Type B pancreatic cell (in vitro differentiated cells): ENCODE results near the gene UBALD1. TPM values are rescaled to one million over a fixed set of nuclear protein-coding genes. Genes with fewer than 3 reads are reported as not detected.

ENCODE experiments used
- DNase-seq: peaks from one replicate; pipeline ENCODE4 v3.0.0; 2021; ENCODE audit warnings: mixed read lengths; ENCODE audit not compliant: unreplicated experiment; ENCODE audit errors: extremely low spot score
- H3K27ac Mint-ChIP-seq: 2 replicates; pipeline ENCODE4 v1.8.0; 2021; ENCODE audit warnings: mild to moderate bottlenecking, mixed read lengths
- H3K27me3 Mint-ChIP-seq: 2 replicates; pipeline ENCODE4 v1.8.0; 2021; ENCODE audit warnings: mixed read lengths
- H3K36me3 Mint-ChIP-seq: 2 replicates; pipeline ENCODE4 v1.8.0; 2021; ENCODE audit warnings: mixed read lengths
- H3K4me1 Mint-ChIP-seq: one replicate; pipeline ENCODE4 v1.8.0; 2021; ENCODE audit warnings: mixed read lengths; ENCODE audit not compliant: unreplicated experiment
- H3K4me3 Mint-ChIP-seq: 2 replicates; pipeline ENCODE4 v1.8.0; 2021; ENCODE audit warnings: mild to moderate bottlenecking, mixed read lengths
- H3K9me3 Mint-ChIP-seq: 2 replicates; pipeline ENCODE4 v1.8.0; 2021; ENCODE audit warnings: mixed read lengths
- CTCF ChIP-seq: fragments of 200-600 bp; sonication (generic); conservative IDR thresholded peaks from 2 replicates; pipeline ENCODE4 v1.5.0; 2021; ENCODE audit warnings: antibody characterized with exemption, mild to moderate bottlenecking
- total RNA-seq: library from RNA; stranded (reverse); gene quantifications from 2 replicates; pipeline ENCODE4 v1.2.1, GENCODE V29; 2021; ENCODE audit warnings: low replicate concordance

The UBALD1 gene
- total RNA-seq, 1 donor from 2014 or later: 49.2 TPM

DNA sequence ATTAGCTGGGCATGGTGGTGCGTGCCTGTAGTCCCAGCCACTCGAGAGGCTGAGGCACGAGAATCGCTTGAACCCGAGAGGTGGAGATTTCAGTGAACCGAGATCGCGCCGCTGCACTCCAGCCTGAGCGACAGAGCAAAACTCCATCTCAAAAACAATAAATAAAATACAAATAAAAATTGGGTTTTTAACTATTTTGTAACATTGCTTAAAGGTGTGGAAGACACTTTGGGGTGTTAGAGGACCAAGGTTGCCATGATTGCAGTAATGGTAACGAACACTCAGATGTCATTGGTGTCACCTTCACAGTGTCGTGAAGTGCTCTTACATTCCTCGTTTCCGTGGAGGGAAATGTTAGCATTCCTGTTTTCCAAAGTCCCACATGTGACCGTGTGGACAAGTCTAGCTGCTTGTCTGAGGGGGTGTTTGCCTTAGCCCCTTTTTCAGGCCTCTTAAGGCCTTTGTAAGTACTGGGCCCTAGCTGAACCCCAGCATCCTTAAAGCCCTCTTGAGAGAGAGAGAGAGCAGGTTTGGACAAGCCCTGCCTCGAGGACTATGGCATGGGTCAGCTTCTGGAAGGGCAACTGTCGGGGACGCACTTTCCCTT is 49.9 kb downstream of the UBALD1 start:
- DNase-seq: no peak
- no peaks in the 10 kb centered on the region for H3K9me3 Mint-ChIP-seq
- H3K36me3 Mint-ChIP-seq: no peaks in the 10 kb centered on the region
- no peaks in the 10 kb centered on the region for H3K27me3 Mint-ChIP-seq
- no peak overlapping the region for H3K27ac Mint-ChIP-seq
- H3K4me3 Mint-ChIP-seq: no peak overlapping the region
- H3K4me1 Mint-ChIP-seq: no peaks in the 10 kb centered on the region
- TF ChIP-seq CTCF: no peak

DNA sequence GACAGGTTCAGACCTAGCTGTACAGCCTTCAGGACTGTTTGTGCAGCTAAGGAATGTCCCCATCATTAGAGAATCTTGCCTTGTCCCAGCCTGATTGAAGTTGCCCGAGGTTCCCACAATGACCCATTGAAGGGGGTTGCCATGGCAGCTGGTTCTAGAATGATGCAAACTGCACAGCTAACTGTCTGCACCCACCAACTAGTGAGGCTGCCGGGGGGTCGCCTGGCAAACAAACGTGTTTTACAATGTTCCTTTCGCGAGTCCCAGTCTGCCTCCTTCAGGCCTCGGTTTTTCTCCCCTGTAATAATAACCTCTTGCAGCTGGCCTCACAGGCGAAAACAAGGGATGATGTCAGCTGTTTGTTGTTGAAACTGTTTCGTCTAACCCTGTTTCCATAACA is 53.1 kb downstream of the UBALD1 start:
- no peak for TF ChIP-seq CTCF
- Mint-ChIP-seq H3K27ac (peak overlapping the region; percentile 64), H3K27me3 (no peaks in the 10 kb centered on the region), H3K4me3 (no peak overlapping the region), H3K9me3 (no peaks in the 10 kb centered on the region), H3K4me1 (no peaks in the 10 kb centered on the region), H3K36me3 (no peaks in the 10 kb centered on the region)
- DNase-seq: no peak

Other genes with a start within 250 kb of the UBALD1 start
- 9.7 and 29.0 TPM in 2 replicates for gene VASN, start 243.0 kb downstream of the UBALD1 start, total RNA-seq
- 32.3 and 41.4 TPM in 2 replicates for gene CORO7, start 198.3 kb downstream of the UBALD1 start, total RNA-seq
- 43.9 and 46.5 TPM in 2 replicates for gene DNAJA3, start 189.0 kb downstream of the UBALD1 start, total RNA-seq
- 48.3 and 49.1 TPM in 2 replicates for gene NMRAL1, start 140.3 kb downstream of the UBALD1 start, total RNA-seq
- gene HMOX2, start 138.5 kb downstream of the UBALD1 start, total RNA-seq: 37.8 and 46.2 TPM in 2 replicates
- 19.2 and 41.3 TPM in 2 replicates for gene CDIP1, start 76.1 kb downstream of the UBALD1 start, total RNA-seq
- 0.14 and 0.43 TPM in 2 replicates for gene C16orf96, start 58.5 kb downstream of the UBALD1 start, total RNA-seq
- 87.9 and 88.6 TPM in 2 replicates for gene MGRN1, start 9.9 kb upstream of the UBALD1 start, total RNA-seq
- 36.7 and 37.7 TPM in 2 replicates for gene NUDT16L1, start 78.7 kb upstream of the UBALD1 start, total RNA-seq
- 21.6 and 36.7 TPM in 2 replicates for gene ANKS3, start 119.4 kb upstream of the UBALD1 start, total RNA-seq
- gene DNAAF8, start 119.6 kb upstream of the UBALD1 start, total RNA-seq: 0.74 and 2.6 TPM in 2 replicates
- 19.0 and 21.0 TPM in 2 replicates for gene ZNF500, start 152.3 kb upstream of the UBALD1 start, total RNA-seq
- gene SEPTIN12, start 173.5 kb upstream of the UBALD1 start, total RNA-seq: not detected in 2 replicates
- gene SMIM22, start 180.5 kb upstream of the UBALD1 start, total RNA-seq: 5.0 and 7.8 TPM in 2 replicates
- gene ROGDI, start 187.7 kb upstream of the UBALD1 start, total RNA-seq: 37.6 and 39.3 TPM in 2 replicates
- 120 and 126 TPM in 2 replicates for gene GLYR1, start 232.4 kb upstream of the UBALD1 start, total RNA-seq
- gene UBN1, start 232.6 kb upstream of the UBALD1 start, total RNA-seq: 39.4 and 41.4 TPM in 2 replicates